ENCODE measurements around the gene GGT7. TPM values are rescaled to one million over a fixed set of nuclear protein-coding genes. Genes with fewer than 3 reads are reported as not detected.

Gene GGT7
- total RNA-seq, 1 experiment from 2014 or later = 27.7 TPM

- TF ChIP-seq HMGXB4 (CRISPR knock-in tag; IDR thresholded peaks at IDR 0.05) (no peak), ZNF138 (CRISPR knock-in tag; conservative IDR thresholded peaks at IDR 0.05) (no peak)
Measured at GRCh38 chr20:34859367-34859766, 13.3 kb downstream of the GGT7 start (continued).

GRCh38 chr20:34852298-34852697 lies 20.4 kb downstream of the GGT7 start:
- no peak overlapping the region for H3K27ac Mint-ChIP-seq
- H3K27me3 Mint-ChIP-seq (ENCODE audit: low read depth) = no peaks in the 10 kb centered on the region
- H3K4me3 Mint-ChIP-seq = no peak overlapping the region
- CTCF ChIA-PET = interaction anchor here (0.5 kb wide), 1 partner anchor 10 kb away, joined by 7 read pairs; no protein-coding TSS in a partner anchor
- no peak for ATAC-seq
- no peak for DNase-seq (ENCODE audit: low spot score)
- peaks cover 6% of the 10 kb centered on the region for H3K36me3 Mint-ChIP-seq
- POLR2A ChIA-PET = no interaction called here
- H3K4me1 Mint-ChIP-seq = no peaks in the 10 kb centered on the region
- H3K9me3 Mint-ChIP-seq = no peaks in the 10 kb centered on the region
- TF ChIP-seq RELA (CRISPR knock-in tag; IDR thresholded peaks at IDR 0.05; ENCODE audit: borderline replicate concordance) = no peak
- no peak for TF ChIP-seq ZBTB43 (CRISPR knock-in tag; IDR thresholded peaks at IDR 0.05)
- no peak for TF ChIP-seq ARID4B (CRISPR knock-in tag; IDR thresholded peaks at IDR 0.05; ENCODE audit: borderline replicate concordance)
- TF ChIP-seq RORB (CRISPR knock-in tag; IDR thresholded peaks at IDR 0.05) = no peak
- TF ChIP-seq E2F4 (CRISPR knock-in tag; IDR thresholded peaks at IDR 0.05; ENCODE audit: borderline replicate concordance, low read depth) = no peak
- TF ChIP-seq ZNF219 (CRISPR knock-in tag; IDR thresholded peaks at IDR 0.05; ENCODE audit: borderline replicate concordance) = no peak
- TF ChIP-seq ZNF138 (CRISPR knock-in tag; conservative IDR thresholded peaks at IDR 0.05) = no peak
- TF ChIP-seq STAT6 (CRISPR knock-in tag; conservative IDR thresholded peaks at IDR 0.05; ENCODE audit: low read depth) = no peak
- no peak for TF ChIP-seq AR (CRISPR knock-in tag; IDR thresholded peaks at IDR 0.05)
- TF ChIP-seq ZNF281 (CRISPR knock-in tag; IDR thresholded peaks at IDR 0.05) = no peak
- no peak for TF ChIP-seq CREM (CRISPR knock-in tag; IDR thresholded peaks at IDR 0.05)
- TF ChIP-seq PRDM15 (CRISPR knock-in tag; IDR thresholded peaks at IDR 0.05) = no peak
